Stimulated activated naive B cell treated with anti-CD40 and anti-IgM and Interleukin-4, amounts not matched to agents 10 μg/mL and 1 μg/mL and 100 μg/mL, for 72 hours (primary cell): Measurements from ENCODE around the gene IGSF11.

Experiments
- ATAC-seq, 2 donors: fragments of 150-1000 bp; cut with Tn5 transposase; replicated peaks; 2 replicates each; pipeline ENCODE4 v1.10.0; 2021; ENCODE audit warnings: moderate library complexity in 1 of 2
- DNase-seq: peaks from one replicate; pipeline ENCODE4 v3.0.0; 2021
- H3K27ac Mint-ChIP-seq: one replicate; pipeline ENCODE4 v1.8.0; 2022; ENCODE audit warnings: mild to moderate bottlenecking, mixed read lengths
- H3K27me3 Mint-ChIP-seq, 2 donors: one replicate each; pipeline ENCODE4 v1.8.0; 2022; ENCODE audit warnings: mixed read lengths in 2 of 2
- H3K36me3 Mint-ChIP-seq, 2 donors: one replicate each; pipeline ENCODE4 v1.8.0; 2022; ENCODE audit warnings: mixed read lengths in 2 of 2, mild to moderate bottlenecking in 1 of 2
- H3K4me1 Mint-ChIP-seq, 2 donors: one replicate each; pipeline ENCODE4 v1.8.0; 2022; ENCODE audit warnings: mixed read lengths in 2 of 2, mild to moderate bottlenecking in 1 of 2
- H3K4me3 Mint-ChIP-seq, 2 donors: one replicate each; pipeline ENCODE4 v1.8.0; 2022; ENCODE audit warnings: mild to moderate bottlenecking in 2 of 2, mixed read lengths in 2 of 2, moderate library complexity in 1 of 2
- H3K9me3 Mint-ChIP-seq, 2 donors: one replicate each; pipeline ENCODE4 v1.8.0; 2022; ENCODE audit warnings: mixed read lengths in 2 of 2, mild to moderate bottlenecking in 1 of 2

Gene IGSF11

DNA sequence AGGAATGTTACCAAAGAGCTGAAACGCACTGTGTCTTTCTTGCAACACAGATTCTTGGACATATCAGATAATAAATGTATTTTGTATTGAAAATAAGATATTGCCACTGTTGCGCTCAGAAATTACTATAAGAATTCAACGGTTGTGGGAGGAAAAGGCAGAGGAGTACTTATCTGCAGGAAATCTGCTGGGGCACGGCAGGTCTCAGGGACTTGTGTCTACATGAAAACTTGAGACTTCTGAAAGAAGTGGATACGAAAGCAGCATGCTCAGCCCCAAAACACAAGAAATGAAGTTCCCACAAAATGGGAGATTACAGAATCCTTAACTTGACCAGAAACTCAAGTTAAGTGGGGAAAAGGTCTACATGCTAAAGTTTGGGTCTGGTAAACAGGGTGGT lies 86.5 kb downstream of the IGSF11 start:
- Mint-ChIP-seq H3K4me1 (no peaks in the 10 kb centered on the region), H3K27ac (no peak overlapping the region), H3K4me3 (no peak overlapping the region), H3K9me3 (no peaks in the 10 kb centered on the region), H3K27me3 (no peaks in the 10 kb centered on the region), H3K36me3 (no peaks in the 10 kb centered on the region)
- DNase-seq, result no peak
- ATAC-seq, result no peak

GRCh38 chr3:118946449-118946848 lies 88.2 kb downstream of the IGSF11 start:
- Mint-ChIP-seq H3K27ac (no peak overlapping the region), H3K36me3 (no peaks in the 10 kb centered on the region), H3K27me3 (no peaks in the 10 kb centered on the region), H3K4me3 (no peak overlapping the region), H3K4me1 (no peaks in the 10 kb centered on the region), H3K9me3 (no peaks in the 10 kb centered on the region)
- ATAC-seq, result no peak
- no peak for DNase-seq

DNA sequence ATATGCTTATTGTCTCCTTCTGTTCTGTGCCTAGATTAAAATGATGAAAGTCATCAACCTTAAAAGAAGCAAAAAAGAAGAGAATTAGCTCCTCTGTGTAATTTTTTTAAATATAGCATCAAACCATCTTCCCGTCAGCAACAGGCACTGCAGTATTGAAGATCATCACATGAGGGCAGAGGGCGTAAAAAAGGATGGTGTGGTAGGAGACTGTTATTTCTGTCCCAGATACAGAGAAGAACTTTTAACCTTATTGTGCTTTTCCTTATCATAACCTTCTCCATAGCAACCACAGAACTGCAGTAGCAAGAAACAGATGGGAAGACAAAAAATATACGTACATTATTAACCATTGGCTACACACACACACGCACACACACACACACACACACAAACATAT lies 88.8 kb downstream of the IGSF11 start:
- Mint-ChIP-seq H3K27ac (no peak overlapping the region), H3K9me3 (no peaks in the 10 kb centered on the region), H3K4me1 (no peaks in the 10 kb centered on the region), H3K27me3 (no peaks in the 10 kb centered on the region), H3K4me3 (no peak overlapping the region), H3K36me3 (no peaks in the 10 kb centered on the region)
- DNase-seq, result no peak
- no peak for ATAC-seq

GRCh38 chr3:118943597-118943996 lies 91.0 kb downstream of the IGSF11 start:
- DNase-seq (no peak), ATAC-seq (no peak)
- no peak overlapping the region for H3K4me3 Mint-ChIP-seq
- no peaks in the 10 kb centered on the region for H3K27me3 Mint-ChIP-seq
- peaks cover 0 to 4% of the 10 kb centered on the region in 2 donors for H3K9me3 Mint-ChIP-seq
- H3K4me1 Mint-ChIP-seq, result no peaks in the 10 kb centered on the region
- H3K36me3 Mint-ChIP-seq, result no peaks in the 10 kb centered on the region
- H3K27ac Mint-ChIP-seq, result no peak overlapping the region

GRCh38 chr3:118942671-118943070 lies 92.0 kb downstream of the IGSF11 start:
- H3K4me1 Mint-ChIP-seq, result no peaks in the 10 kb centered on the region
- no peak for DNase-seq
- no peaks in the 10 kb centered on the region for H3K36me3 Mint-ChIP-seq
- peaks cover 0 to 4% of the 10 kb centered on the region in 2 donors for H3K9me3 Mint-ChIP-seq
- ATAC-seq, result no peak
- no peak overlapping the region for H3K4me3 Mint-ChIP-seq
- H3K27ac Mint-ChIP-seq, result no peak overlapping the region
- H3K27me3 Mint-ChIP-seq, result no peaks in the 10 kb centered on the region

DNA sequence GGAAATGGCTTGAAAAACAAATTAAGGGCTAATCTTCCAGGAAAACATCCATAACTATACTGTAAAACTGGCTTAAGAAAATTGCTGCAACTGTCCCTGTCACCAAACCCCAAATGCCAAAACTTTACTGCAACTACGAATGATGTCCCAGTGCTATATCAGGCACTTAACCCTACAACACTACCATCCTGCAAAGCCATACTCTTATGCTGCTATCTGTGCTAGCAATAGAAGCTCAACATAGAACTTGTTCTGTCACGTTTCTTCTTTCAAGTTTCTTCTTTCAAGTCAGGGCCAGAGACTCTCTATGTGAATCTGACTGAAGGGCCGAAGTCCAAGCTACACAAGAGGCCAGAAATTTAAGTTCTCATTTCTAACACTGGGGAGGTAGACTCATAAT lies 92.5 kb downstream of the IGSF11 start:
- H3K36me3 Mint-ChIP-seq, result no peaks in the 10 kb centered on the region

GRCh38 chr3:118941236-118941635 lies 93.4 kb downstream of the IGSF11 start:
- Mint-ChIP-seq H3K36me3 (no peaks in the 10 kb centered on the region), H3K9me3 (peaks cover 0 to 4% of the 10 kb centered on the region in 2 donors), H3K4me1 (no peaks in the 10 kb centered on the region), H3K27me3 (no peaks in the 10 kb centered on the region), H3K27ac (no peak overlapping the region), H3K4me3 (no peak overlapping the region)
- ATAC-seq, result no peak
- no peak for DNase-seq

More for the DNA sequence above, 92.5 kb downstream of the IGSF11 start:
- H3K4me3 Mint-ChIP-seq, result no peak overlapping the region
- no peak overlapping the region for H3K27ac Mint-ChIP-seq
- H3K4me1 Mint-ChIP-seq, result no peaks in the 10 kb centered on the region
- H3K9me3 Mint-ChIP-seq, result peaks cover 0 to 4% of the 10 kb centered on the region in 2 donors
- no peak for DNase-seq
- no peaks in the 10 kb centered on the region for H3K27me3 Mint-ChIP-seq
- no peak for ATAC-seq

DNA sequence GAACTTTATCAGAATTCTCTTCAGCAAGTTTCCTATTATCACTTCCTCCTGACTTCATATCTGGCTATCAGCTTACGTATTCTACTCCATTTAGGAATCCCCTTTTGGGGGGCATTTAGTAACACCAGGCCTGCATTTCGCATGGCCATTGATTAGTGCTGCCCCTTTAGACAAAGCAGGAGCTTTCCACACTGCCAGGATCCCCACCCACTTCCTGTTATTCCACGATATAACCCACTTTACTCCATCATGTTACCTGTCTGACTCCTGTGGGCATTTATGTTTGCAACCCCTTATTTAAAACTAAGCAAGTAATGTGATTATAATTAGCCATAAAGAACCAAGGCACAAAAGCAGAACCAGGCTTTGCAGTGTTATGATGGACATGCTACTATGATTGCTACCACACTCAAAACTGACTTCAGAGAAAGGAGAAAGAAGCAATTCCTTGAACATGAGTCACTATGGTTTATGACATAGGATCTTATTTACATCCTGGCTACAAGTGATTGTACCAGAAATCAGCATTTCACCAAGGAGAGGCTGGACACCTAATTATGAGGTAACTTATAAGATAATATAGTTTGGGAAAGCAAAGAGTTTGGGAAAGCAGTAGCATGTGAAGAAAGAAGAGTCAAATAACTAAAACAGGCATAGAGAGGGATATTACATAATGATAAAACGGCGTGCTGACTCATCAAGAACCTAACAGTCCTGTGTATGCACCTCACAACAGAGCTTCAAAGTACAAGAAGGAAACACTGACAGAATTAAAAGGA lies 96.3 kb downstream of the IGSF11 start:
- Mint-ChIP-seq H3K27ac (no peak overlapping the region), H3K36me3 (no peaks in the 10 kb centered on the region), H3K9me3 (peaks cover 0 to 4% of the 10 kb centered on the region in 2 donors), H3K4me1 (no peaks in the 10 kb centered on the region), H3K4me3 (no peak overlapping the region), H3K27me3 (no peaks in the 10 kb centered on the region)
- ATAC-seq (no peak), DNase-seq (no peak)

DNA sequence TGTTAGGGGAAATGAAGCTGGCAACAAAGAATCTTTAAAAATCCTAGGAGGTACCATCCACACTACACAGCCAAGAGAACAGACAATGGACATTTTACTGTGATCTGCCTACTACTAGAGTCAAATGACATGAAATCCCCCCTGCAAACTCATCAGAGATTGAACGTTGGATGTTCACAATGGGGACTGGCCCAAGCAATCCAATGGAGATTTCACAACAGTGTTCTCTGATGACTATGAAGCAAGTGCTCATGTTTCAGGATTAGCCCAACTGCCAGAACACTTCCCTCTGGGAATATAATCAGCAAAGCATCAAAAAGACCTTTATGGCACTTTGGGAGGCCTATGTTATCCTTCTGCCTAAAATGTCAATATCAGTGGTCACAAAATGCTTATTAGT lies 97.8 kb downstream of the IGSF11 start:
- Mint-ChIP-seq H3K4me3 (no peak overlapping the region), H3K9me3 (peaks cover 0 to 4% of the 10 kb centered on the region in 2 donors), H3K36me3 (no peaks in the 10 kb centered on the region), H3K27me3 (no peaks in the 10 kb centered on the region), H3K4me1 (no peaks in the 10 kb centered on the region), H3K27ac (no peak overlapping the region)
- ATAC-seq (no peak), DNase-seq (no peak)

- no peaks in the 10 kb centered on the region for H3K9me3 Mint-ChIP-seq
- H3K27ac Mint-ChIP-seq, result no peak overlapping the region
- no peaks in the 10 kb centered on the region for H3K4me1 Mint-ChIP-seq
- no peak overlapping the region for H3K4me3 Mint-ChIP-seq
- H3K27me3 Mint-ChIP-seq, result no peaks in the 10 kb centered on the region
- no peaks in the 10 kb centered on the region for H3K36me3 Mint-ChIP-seq
- ATAC-seq (no peak), DNase-seq (no peak)
Observed at GRCh38 chr3:118932822-118933558, 101.7 kb downstream of the IGSF11 start.

DNA sequence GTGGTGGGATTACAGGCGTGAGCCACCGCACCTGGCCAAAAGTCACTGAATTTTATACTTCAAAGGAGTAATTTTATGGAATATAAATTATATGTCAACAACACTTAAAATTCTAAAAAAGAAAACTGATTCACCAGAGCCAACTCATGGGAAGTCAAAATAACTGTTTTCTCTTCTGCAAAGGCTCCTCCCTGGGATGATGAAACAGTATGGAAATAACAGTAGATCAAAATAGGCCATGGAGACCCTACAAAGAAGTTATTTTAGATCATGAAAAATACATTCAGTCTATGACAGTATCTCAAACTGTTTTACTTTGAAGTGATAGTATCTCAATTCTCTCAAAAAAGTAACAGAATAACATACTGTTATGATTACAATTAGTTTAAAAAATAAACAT lies 102.7 kb downstream of the IGSF11 start:
- DNase-seq (no peak), ATAC-seq (no peak)
- H3K4me3 Mint-ChIP-seq, result no peak overlapping the region
- H3K9me3 Mint-ChIP-seq, result no peaks in the 10 kb centered on the region
- H3K27me3 Mint-ChIP-seq, result no peaks in the 10 kb centered on the region
- no peaks in the 10 kb centered on the region for H3K36me3 Mint-ChIP-seq
- no peaks in the 10 kb centered on the region for H3K4me1 Mint-ChIP-seq
- no peak overlapping the region for H3K27ac Mint-ChIP-seq

DNA sequence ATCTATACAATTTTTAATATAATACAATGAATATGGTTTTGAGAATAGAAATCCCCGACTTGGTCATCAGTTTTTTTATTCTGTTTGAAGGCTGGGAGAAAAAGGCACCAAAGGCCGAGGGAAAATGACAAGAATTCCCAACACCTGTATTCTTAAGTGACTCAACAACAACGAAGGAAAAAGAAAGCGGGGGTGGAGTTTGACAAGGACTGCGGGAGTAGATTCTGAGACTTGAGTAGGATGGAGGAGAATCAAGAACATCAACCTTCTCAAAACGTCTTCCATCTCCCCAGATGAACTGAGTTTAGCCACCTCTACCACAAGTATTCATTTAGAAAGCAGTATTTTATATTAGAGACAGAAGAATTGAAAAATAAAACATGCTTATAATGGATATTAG lies 107.2 kb downstream of the IGSF11 start:
- ATAC-seq, result no peak
- no peaks in the 10 kb centered on the region for H3K36me3 Mint-ChIP-seq

GRCh38 chr3:118912188-118912587 lies 122.5 kb downstream of the IGSF11 start:
- no peak overlapping the region for H3K27ac Mint-ChIP-seq
- ATAC-seq (no peak), DNase-seq (no peak)
- no peaks in the 10 kb centered on the region for H3K9me3 Mint-ChIP-seq
- no peaks in the 10 kb centered on the region for H3K36me3 Mint-ChIP-seq
- H3K4me3 Mint-ChIP-seq, result no peak overlapping the region
- H3K4me1 Mint-ChIP-seq, result no peaks in the 10 kb centered on the region
- H3K27me3 Mint-ChIP-seq, result peaks cover 0 to 5% of the 10 kb centered on the region in 2 donors

More for the DNA sequence above, 107.2 kb downstream of the IGSF11 start:
- Mint-ChIP-seq H3K9me3 (no peaks in the 10 kb centered on the region), H3K27me3 (no peaks in the 10 kb centered on the region), H3K27ac (no peak overlapping the region), H3K4me1 (no peaks in the 10 kb centered on the region), H3K4me3 (no peak overlapping the region)
- no peak for DNase-seq

- H3K4me3 Mint-ChIP-seq, result no peak overlapping the region
- no peaks in the 10 kb centered on the region for H3K36me3 Mint-ChIP-seq
- H3K4me1 Mint-ChIP-seq, result no peaks in the 10 kb centered on the region
- ATAC-seq, result no peak
- H3K9me3 Mint-ChIP-seq, result no peaks in the 10 kb centered on the region
- DNase-seq, result no peak
- H3K27me3 Mint-ChIP-seq, result peaks cover 0 to 5% of the 10 kb centered on the region in 2 donors
- no peak overlapping the region for H3K27ac Mint-ChIP-seq
Observed at GRCh38 chr3:118910332-118910731, 124.3 kb downstream of the IGSF11 start.

DNA sequence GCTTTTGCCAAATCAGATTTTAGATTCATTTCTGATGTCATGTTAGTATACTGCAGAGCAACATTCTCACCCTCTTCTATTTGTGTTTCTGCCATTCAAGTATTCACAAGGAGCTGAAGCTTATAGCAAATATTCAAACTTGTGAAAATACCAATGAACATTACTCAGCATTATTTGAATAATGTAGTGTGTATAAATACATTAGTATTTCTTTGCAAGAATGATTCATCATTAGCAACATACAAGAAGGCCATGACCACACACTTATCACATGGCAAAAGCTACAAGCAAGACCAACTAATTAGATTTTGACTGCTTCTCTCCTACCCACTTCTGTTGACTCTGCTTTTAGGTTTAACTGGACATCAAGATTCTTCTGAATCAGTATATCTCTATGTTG lies 124.9 kb downstream of the IGSF11 start:
- no peaks in the 10 kb centered on the region for H3K4me1 Mint-ChIP-seq
- no peaks in the 10 kb centered on the region for H3K36me3 Mint-ChIP-seq
- H3K4me3 Mint-ChIP-seq, result no peak overlapping the region
- no peak for ATAC-seq
- H3K27me3 Mint-ChIP-seq, result peaks cover 0 to 5% of the 10 kb centered on the region in 2 donors
- no peak for DNase-seq
- H3K27ac Mint-ChIP-seq, result no peak overlapping the region
- H3K9me3 Mint-ChIP-seq, result no peaks in the 10 kb centered on the region
